ENCODE results near the gene TESK2. TPM values are rescaled to one million over a fixed set of nuclear protein-coding genes. Genes with fewer than 3 reads are reported as not detected.

The TESK2 gene
- polyA plus RNA-seq, 1 donor (not counting 4 experiments of a cell fraction or from before 2014, with no cell fraction given) = 2.0 TPM

GRCh38 chr1:45346473-45346872, 144.5 kb downstream of the TESK2 start:
- H3K4me2 ChIP-seq (ENCODE audit: control insufficient read depth, extremely low read depth, insufficient read depth, low read depth, low read length) = no peak overlapping the region
- peaks cover 3% of the 10 kb centered on the region for H3K79me2 ChIP-seq (ENCODE audit: control insufficient read depth, insufficient read depth, low read length)
- H2AFZ ChIP-seq (ENCODE audit: control insufficient read depth, low read length) = no peak overlapping the region
- no peak overlapping the region for H3K9ac ChIP-seq (ENCODE audit: control insufficient read depth, extremely low read depth, insufficient read depth, low read length)
- H3K36me3 ChIP-seq (ENCODE audit: control insufficient read depth in 2 of 2, extremely low read depth in 1 of 2, insufficient read depth in 2 of 2, low read length in 2 of 2) = peaks cover 26 to 32% of the 10 kb centered on the region in 2 experiments
- H4K20me1 ChIP-seq (ENCODE audit: control insufficient read depth, extremely low read depth, insufficient read depth, low read length) = no peaks in the 10 kb centered on the region
- DNase-seq (ENCODE audit: low read depth, low spot score) (no peak), FAIRE-seq (no peak)
- no peak overlapping the region for H3K4me3 ChIP-seq (ENCODE audit: control insufficient read depth in 2 of 3, extremely low read depth in 1 of 3, insufficient read depth in 2 of 3, low read depth in 1 of 3, low read length in 3 of 3)
- H3K27me3 ChIP-seq (ENCODE audit: control insufficient read depth, extremely low read depth, insufficient read depth, low read length) = no peaks in the 10 kb centered on the region
- no peak for TF ChIP-seq EZH2 (IDR thresholded peaks at IDR 0.05; ENCODE audit: low read length)
- TF ChIP-seq CTCF (optimal IDR thresholded peaks at IDR 0.05 in 1 of 3, IDR thresholded peaks at IDR 0.05 in 1 of 3, conservative IDR thresholded peaks at IDR 0.05 in 1 of 3; ENCODE audit: extremely low read depth in 1 of 3, insufficient read depth in 2 of 3, low read length in 3 of 3) = no peak
- dilution Hi-C loops (cut with MboI; ENCODE audit: extremely low pct_ligation_motif_present, low sequenced_read_pairs) = no loop called here
- no peak overlapping the region for H3K27ac ChIP-seq (ENCODE audit: control insufficient read depth, insufficient read depth, low read length)
- H3K9me3 ChIP-seq (ENCODE audit: control insufficient read depth, low read depth, low read length) = no peaks in the 10 kb centered on the region
- H3K9me1 ChIP-seq (ENCODE audit: control insufficient read depth, extremely low read depth, insufficient read depth, low read length) = no peaks in the 10 kb centered on the region
- H3K4me1 ChIP-seq (ENCODE audit: control insufficient read depth, extremely low read depth, insufficient read depth, low read length) = peaks cover 23% of the 10 kb centered on the region

GRCh38 chr1:45345014-45345413, 145.9 kb downstream of the TESK2 start:
- no peaks in the 10 kb centered on the region for H4K20me1 ChIP-seq (ENCODE audit: control insufficient read depth, extremely low read depth, insufficient read depth, low read length)
- H3K4me2 ChIP-seq (ENCODE audit: control insufficient read depth, extremely low read depth, insufficient read depth, low read depth, low read length) = no peak overlapping the region
- H3K27me3 ChIP-seq (ENCODE audit: control insufficient read depth, extremely low read depth, insufficient read depth, low read length) = no peaks in the 10 kb centered on the region
- peaks cover 14% of the 10 kb centered on the region for H3K79me2 ChIP-seq (ENCODE audit: control insufficient read depth, insufficient read depth, low read length)
- H3K9me1 ChIP-seq (ENCODE audit: control insufficient read depth, extremely low read depth, insufficient read depth, low read length) = no peaks in the 10 kb centered on the region
- dilution Hi-C loops (cut with MboI; ENCODE audit: extremely low pct_ligation_motif_present, low sequenced_read_pairs) = no loop called here
- TF ChIP-seq EZH2 (IDR thresholded peaks at IDR 0.05; ENCODE audit: low read length) (no peak), CTCF (optimal IDR thresholded peaks at IDR 0.05 in 1 of 3, IDR thresholded peaks at IDR 0.05 in 1 of 3, conservative IDR thresholded peaks at IDR 0.05 in 1 of 3; ENCODE audit: extremely low read depth in 1 of 3, insufficient read depth in 2 of 3, low read length in 3 of 3) (no peak)
- no peak overlapping the region for H3K4me3 ChIP-seq (ENCODE audit: control insufficient read depth in 2 of 3, extremely low read depth in 1 of 3, insufficient read depth in 2 of 3, low read depth in 1 of 3, low read length in 3 of 3)
- no peak overlapping the region for H2AFZ ChIP-seq (ENCODE audit: control insufficient read depth, low read length)
- H3K9ac ChIP-seq (ENCODE audit: control insufficient read depth, extremely low read depth, insufficient read depth, low read length) = no peak overlapping the region
- FAIRE-seq (no peak), DNase-seq (ENCODE audit: low read depth, low spot score) (no peak)
- H3K36me3 ChIP-seq (ENCODE audit: control insufficient read depth in 2 of 2, extremely low read depth in 1 of 2, insufficient read depth in 2 of 2, low read length in 2 of 2) = peaks cover 26 to 32% of the 10 kb centered on the region in 2 experiments
- H3K4me1 ChIP-seq (ENCODE audit: control insufficient read depth, extremely low read depth, insufficient read depth, low read length) = peaks cover 32% of the 10 kb centered on the region
- no peak overlapping the region for H3K27ac ChIP-seq (ENCODE audit: control insufficient read depth, insufficient read depth, low read length)
- H3K9me3 ChIP-seq (ENCODE audit: control insufficient read depth, low read depth, low read length) = no peaks in the 10 kb centered on the region

Data from keratinocyte (primary cell).